ENCODE results near the gene PALD1.
"Not testable (repeated sequence)": the region's sequence is repeated elsewhere in the genome, so short reads cannot be mapped to it uniquely, and the experiment has no call there.

The PALD1 gene

DNA sequence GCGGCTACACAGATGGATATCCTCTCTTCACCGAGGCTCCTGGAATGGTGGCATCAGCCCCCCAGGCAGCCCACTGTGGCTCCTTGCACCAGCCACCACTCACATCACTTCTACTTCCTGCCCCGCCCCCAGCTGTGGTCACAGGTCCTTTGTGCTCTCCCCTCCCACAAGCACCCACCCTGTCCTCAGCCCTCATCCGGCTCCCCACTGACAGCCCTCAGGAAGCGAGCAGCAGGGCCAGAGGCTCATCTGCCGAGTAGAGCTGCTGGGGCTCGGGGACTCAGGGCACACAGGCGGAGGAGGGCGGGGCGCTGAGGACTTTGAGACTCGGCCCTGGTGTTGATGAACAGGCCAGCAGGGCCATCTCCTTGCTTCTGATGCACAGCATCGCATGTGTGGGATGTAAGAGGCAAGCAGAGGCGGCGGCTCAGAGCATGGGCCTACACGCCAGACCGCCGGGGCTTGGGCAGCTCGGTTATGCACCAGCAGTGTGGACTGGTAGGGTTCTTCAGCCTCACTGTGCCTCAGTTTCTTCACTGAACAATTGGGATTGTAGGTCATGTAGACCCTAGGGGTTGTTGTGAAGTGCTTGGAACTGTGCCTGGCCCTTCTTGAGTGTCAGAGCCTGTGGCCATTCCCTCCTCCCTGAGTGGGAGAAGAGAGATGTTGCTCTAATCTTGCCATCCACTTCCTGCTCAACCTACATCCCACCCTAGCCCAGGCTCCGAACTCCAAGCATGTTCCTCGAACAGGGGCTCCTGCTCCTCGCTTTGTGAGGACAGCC lies 124.3 kb downstream of the PALD1 start, which contains the start of gene PRF1:
Gene PRF1 (minus strand): TSS at position 77 of the 784 bp plus-strand sequence. CDS start 1,839 bp downstream, outside the sequence.
- peaks cover 3% of the 10 kb centered on the region for H3K27me3 Mint-ChIP-seq
- H3K9me3 Mint-ChIP-seq: no peaks in the 10 kb centered on the region
- H3K4me1 Mint-ChIP-seq (ENCODE audit: low read depth): peaks cover 18% of the 10 kb centered on the region
- H3K4me3 Mint-ChIP-seq: no peak within 1 kb of the TSS
- intact Hi-C loops (cut with micrococcal nuclease): no loop called here
- H3K36me3 Mint-ChIP-seq (ENCODE audit: low read depth): no peaks in the 10 kb centered on the region
- no peak within 1 kb of the TSS for H3K27ac Mint-ChIP-seq

DNA sequence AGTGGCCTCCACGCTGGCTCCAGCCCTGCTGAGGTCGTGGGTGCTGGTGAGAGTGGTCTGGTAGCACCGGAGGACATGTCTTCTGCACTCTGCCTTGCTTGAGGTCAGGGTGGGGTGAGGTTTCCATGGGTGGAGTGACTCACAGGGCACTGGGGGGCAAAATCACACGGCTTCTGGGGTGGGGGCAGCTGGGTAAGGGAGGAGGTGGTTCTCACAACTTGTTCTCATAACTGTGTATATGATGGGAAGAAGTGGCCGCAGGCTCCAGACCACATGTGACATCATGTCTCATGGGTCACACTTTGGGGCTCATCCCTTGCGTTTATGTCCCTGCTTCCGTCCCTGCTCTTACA lies 124.9 kb downstream of the PALD1 start:
- H3K36me3 Mint-ChIP-seq (ENCODE audit: low read depth): no peaks in the 10 kb centered on the region
- H3K27me3 Mint-ChIP-seq: peaks cover 3% of the 10 kb centered on the region
- no peaks in the 10 kb centered on the region for H3K9me3 Mint-ChIP-seq
- no peak overlapping the region for H3K4me3 Mint-ChIP-seq
- no peak overlapping the region for H3K27ac Mint-ChIP-seq
- intact Hi-C loops (cut with micrococcal nuclease): no loop called here
- H3K4me1 Mint-ChIP-seq (ENCODE audit: low read depth): peaks cover 18% of the 10 kb centered on the region

DNA sequence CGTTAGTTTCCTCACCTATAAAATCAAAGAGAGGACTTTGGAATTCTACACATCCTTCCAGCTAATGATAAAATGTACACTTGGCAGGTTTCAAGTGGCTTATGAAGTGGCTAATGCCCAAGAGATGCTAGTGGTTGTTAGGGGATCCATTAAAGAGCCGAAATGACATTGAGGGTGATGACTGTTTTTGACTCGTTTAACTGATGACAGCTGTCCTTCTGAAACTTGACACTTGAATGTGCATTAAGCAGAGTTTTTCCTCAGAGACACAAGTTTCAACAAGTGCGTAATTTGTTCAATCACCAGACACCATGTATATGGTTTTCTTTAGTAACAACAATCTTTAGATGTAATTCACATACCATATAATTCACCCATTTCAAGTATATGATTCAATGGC lies 125.5 kb downstream of the PALD1 start:
- Mint-ChIP-seq H3K9me3 (no peaks in the 10 kb centered on the region), H3K4me1 (ENCODE audit: low read depth) (peaks cover 18% of the 10 kb centered on the region), H3K27me3 (peaks cover 3% of the 10 kb centered on the region), H3K4me3 (no peak overlapping the region), H3K27ac (no peak overlapping the region), H3K36me3 (ENCODE audit: low read depth) (no peaks in the 10 kb centered on the region)
- intact Hi-C loops (cut with micrococcal nuclease): no loop called here

DNA sequence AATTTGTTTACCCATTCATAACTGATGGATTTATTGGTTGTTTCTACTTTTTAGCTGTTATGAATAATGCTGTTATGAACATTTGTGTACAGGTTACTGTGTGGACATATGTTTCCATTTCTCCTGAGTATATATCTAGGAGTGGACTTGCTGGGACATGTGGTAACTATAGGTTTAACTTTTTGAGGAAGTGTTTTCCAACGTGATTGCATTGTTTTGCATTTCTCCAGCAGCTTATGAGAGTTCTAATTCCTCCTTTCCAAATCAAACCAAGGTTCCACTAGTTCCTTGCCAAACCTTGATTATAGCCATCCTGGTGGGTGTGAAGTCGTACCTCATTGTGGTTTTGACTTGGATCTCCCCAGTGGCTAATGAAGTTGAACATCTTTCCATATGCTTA lies 126.6 kb downstream of the PALD1 start:
- Mint-ChIP-seq H3K36me3 (ENCODE audit: low read depth) (no peaks in the 10 kb centered on the region), H3K4me3 (no peak overlapping the region)
- intact Hi-C loops (cut with micrococcal nuclease): no loop called here

DNA sequence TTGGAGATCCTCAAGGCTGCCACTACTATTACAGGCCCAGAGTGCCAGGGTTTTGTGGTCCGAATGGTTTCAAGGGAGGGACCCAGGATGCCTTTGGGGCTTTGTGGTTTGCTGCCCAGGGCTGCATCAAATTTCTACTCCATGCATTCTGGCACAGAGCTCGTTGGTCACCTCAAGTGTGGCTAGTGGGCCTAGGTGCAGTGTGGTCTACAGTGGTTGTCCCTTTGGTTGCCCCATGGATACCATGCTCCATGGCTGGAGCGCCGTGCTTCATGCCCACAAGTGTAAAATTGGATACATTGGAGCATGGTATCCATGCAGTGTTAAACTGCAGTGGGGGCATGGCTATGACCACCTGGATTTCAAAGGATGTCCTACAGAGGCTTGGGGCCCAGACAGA lies 129.4 kb downstream of the PALD1 start:
- intact Hi-C loops (cut with micrococcal nuclease): no loop called here
- no peaks in the 10 kb centered on the region for H3K9me3 Mint-ChIP-seq
- H3K27me3 Mint-ChIP-seq: no peaks in the 10 kb centered on the region
- H3K36me3 Mint-ChIP-seq (ENCODE audit: low read depth): no peaks in the 10 kb centered on the region
- no peak overlapping the region for H3K27ac Mint-ChIP-seq
- no peak overlapping the region for H3K4me3 Mint-ChIP-seq
- peaks cover 17% of the 10 kb centered on the region for H3K4me1 Mint-ChIP-seq (ENCODE audit: low read depth)

More for the DNA sequence above, 126.6 kb downstream of the PALD1 start:
- no peak overlapping the region for H3K27ac Mint-ChIP-seq
- H3K9me3 Mint-ChIP-seq: no peaks in the 10 kb centered on the region
- H3K4me1 Mint-ChIP-seq (ENCODE audit: low read depth): peaks cover 18% of the 10 kb centered on the region
- peaks cover 3% of the 10 kb centered on the region for H3K27me3 Mint-ChIP-seq

- Mint-ChIP-seq H3K4me3 (no peak overlapping the region), H3K4me1 (ENCODE audit: low read depth) (peaks cover 13% of the 10 kb centered on the region)
Observed at GRCh38 chr10:70613941-70614340, 135.4 kb downstream of the PALD1 start.

DNA sequence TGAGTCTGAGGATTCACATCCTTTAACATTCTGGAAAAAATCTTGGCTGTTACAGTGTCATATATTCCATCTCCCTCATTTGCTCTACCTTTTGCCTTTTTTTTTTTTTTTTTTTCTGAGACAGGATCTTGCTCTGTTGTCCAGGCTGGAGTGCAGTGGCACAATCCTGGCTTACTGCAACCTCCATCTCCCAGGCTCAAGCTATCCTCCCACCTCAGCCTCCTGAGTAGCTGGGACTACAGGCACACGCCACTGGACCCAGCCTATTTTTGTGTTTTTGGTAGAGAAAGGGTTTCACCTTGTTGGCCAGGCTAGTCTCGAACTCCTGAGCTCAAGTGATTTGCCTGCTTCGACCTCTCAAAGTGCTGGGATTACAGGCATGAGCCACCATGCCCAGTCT lies 135.8 kb downstream of the PALD1 start:
- not testable (repeated sequence) for H3K36me3 Mint-ChIP-seq (ENCODE audit: low read depth); H3K9me3 Mint-ChIP-seq; H3K27ac Mint-ChIP-seq; H3K4me3 Mint-ChIP-seq
- H3K4me1 Mint-ChIP-seq (ENCODE audit: low read depth): peaks cover 13% of the 10 kb centered on the region
- intact Hi-C loops (cut with micrococcal nuclease): loop anchor here (10.0 kb wide), 1 partner anchor 60 kb away; no protein-coding TSS in a partner anchor
- H3K27me3 Mint-ChIP-seq: peaks cover 13% of the 10 kb centered on the region

More at GRCh38 chr10:70613941-70614340, 135.4 kb downstream of the PALD1 start:
- Mint-ChIP-seq H3K27ac (no peak overlapping the region), H3K27me3 (peaks cover 13% of the 10 kb centered on the region), H3K9me3 (no peaks in the 10 kb centered on the region), H3K36me3 (ENCODE audit: low read depth) (no peaks in the 10 kb centered on the region)
- intact Hi-C loops (cut with micrococcal nuclease): loop anchor here (10.0 kb wide), 1 partner anchor 59 kb away; no protein-coding TSS in a partner anchor

GRCh38 chr10:70615211-70615610 lies 136.6 kb downstream of the PALD1 start:
- H3K4me1 Mint-ChIP-seq (ENCODE audit: low read depth): peaks cover 13% of the 10 kb centered on the region
- H3K27me3 Mint-ChIP-seq: peaks cover 13% of the 10 kb centered on the region
- no peak overlapping the region for H3K4me3 Mint-ChIP-seq
- H3K9me3 Mint-ChIP-seq: peaks cover 7% of the 10 kb centered on the region
- no peak overlapping the region for H3K27ac Mint-ChIP-seq
- intact Hi-C loops (cut with micrococcal nuclease): loop anchor here (10.0 kb wide), 1 partner anchor 60 kb away; no protein-coding TSS in a partner anchor
- H3K36me3 Mint-ChIP-seq (ENCODE audit: low read depth): no peaks in the 10 kb centered on the region

- H3K36me3 Mint-ChIP-seq (ENCODE audit: low read depth): no peaks in the 10 kb centered on the region
- no peak overlapping the region for H3K4me3 Mint-ChIP-seq
- peaks cover 13% of the 10 kb centered on the region for H3K27me3 Mint-ChIP-seq
- intact Hi-C loops (cut with micrococcal nuclease): loop anchor here (10.0 kb wide), 1 partner anchor 61 kb away; no protein-coding TSS in a partner anchor
- peaks cover 13% of the 10 kb centered on the region for H3K4me1 Mint-ChIP-seq (ENCODE audit: low read depth)
- no peak overlapping the region for H3K27ac Mint-ChIP-seq
- peaks cover 9% of the 10 kb centered on the region for H3K9me3 Mint-ChIP-seq
Observed at GRCh38 chr10:70615784-70616522, 137.4 kb downstream of the PALD1 start.

- Mint-ChIP-seq H3K4me3 (no peak overlapping the region), H3K4me1 (ENCODE audit: low read depth) (peaks cover 15% of the 10 kb centered on the region)
- intact Hi-C loops (cut with micrococcal nuclease): loop anchor here (10.0 kb wide), 1 partner anchor 62 kb away; no protein-coding TSS in a partner anchor
Observed at GRCh38 chr10:70616761-70617160, 138.2 kb downstream of the PALD1 start.

More at GRCh38 chr10:70616761-70617160, 138.2 kb downstream of the PALD1 start:
- Mint-ChIP-seq H3K9me3 (peaks cover 9% of the 10 kb centered on the region), H3K27ac (no peak overlapping the region), H3K27me3 (peaks cover 13% of the 10 kb centered on the region), H3K36me3 (ENCODE audit: low read depth) (no peaks in the 10 kb centered on the region)
